Mammary epithelial cell (primary cell): ENCODE results near the gene NPAS3.

Source experiments
- EZH2 ChIP-seq: IDR thresholded peaks from 2 replicates; pipeline ENCODE4 v1.6.1; 2012; ENCODE audit warnings: low read length, inconsistent platforms, borderline replicate concordance
- TF ChIP-seq, protein P1 (sequence below), 2 donors: IDR thresholded peaks in 1 of 2; conservative IDR thresholded peaks in 1 of 2; 2 replicates each; pipeline ENCODE4 v1.5.1; 2011 to 2012; ENCODE audit warnings: inconsistent platforms in 2 of 2, low read length in 2 of 2, mild to moderate bottlenecking in 2 of 2, control low read depth in 1 of 2, low read depth in 1 of 2; ENCODE audit not compliant: insufficient read depth in 1 of 2; ENCODE audit errors: extremely low read depth in 1 of 2

DNA sequence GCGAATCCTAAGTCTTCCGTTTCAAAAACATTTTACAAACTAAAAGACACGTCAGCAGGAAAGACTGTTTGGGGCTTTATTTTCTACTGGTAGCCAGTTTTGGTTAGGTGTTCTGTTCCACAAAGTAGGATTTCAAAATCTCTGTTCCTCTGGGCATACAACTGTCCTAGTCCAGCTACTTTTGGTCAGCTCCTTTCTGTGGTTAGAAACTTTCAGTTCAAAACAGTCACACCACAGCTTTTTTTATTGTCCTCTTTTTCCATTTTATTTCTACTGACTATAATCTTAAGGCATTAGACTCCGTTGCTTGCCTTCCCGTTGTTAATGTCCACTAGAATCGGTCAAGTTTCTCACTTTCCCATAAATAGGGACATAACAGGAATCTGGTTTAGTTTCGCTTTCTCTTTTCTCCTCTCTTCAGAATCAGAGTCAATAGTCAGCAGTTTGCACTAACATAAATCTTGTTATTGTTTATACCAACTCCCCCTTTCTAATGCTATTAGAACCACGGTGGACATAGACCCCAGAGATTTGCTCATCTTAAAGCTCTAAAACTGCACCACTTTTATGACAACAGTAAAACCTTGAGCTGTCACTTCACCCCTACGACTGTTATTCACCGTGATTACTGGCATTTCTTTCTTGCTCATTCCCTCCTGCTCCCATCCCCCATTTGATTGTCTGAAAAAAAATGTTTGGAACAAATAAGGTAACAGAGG, 41.5 kb upstream of the NPAS3 start:
- TF ChIP-seq, protein P1, sequence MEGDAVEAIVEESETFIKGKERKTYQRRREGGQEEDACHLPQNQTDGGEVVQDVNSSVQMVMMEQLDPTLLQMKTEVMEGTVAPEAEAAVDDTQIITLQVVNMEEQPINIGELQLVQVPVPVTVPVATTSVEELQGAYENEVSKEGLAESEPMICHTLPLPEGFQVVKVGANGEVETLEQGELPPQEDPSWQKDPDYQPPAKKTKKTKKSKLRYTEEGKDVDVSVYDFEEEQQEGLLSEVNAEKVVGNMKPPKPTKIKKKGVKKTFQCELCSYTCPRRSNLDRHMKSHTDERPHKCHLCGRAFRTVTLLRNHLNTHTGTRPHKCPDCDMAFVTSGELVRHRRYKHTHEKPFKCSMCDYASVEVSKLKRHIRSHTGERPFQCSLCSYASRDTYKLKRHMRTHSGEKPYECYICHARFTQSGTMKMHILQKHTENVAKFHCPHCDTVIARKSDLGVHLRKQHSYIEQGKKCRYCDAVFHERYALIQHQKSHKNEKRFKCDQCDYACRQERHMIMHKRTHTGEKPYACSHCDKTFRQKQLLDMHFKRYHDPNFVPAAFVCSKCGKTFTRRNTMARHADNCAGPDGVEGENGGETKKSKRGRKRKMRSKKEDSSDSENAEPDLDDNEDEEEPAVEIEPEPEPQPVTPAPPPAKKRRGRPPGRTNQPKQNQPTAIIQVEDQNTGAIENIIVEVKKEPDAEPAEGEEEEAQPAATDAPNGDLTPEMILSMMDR (conservative IDR thresholded peaks at IDR 0.05 in 1 of 2, IDR thresholded peaks at IDR 0.05 in 1 of 2; ENCODE audit: extremely low read depth in 1 of 2, insufficient read depth in 1 of 2, low read depth in 1 of 2, low read length in 2 of 2), result no peak
- no peak for TF ChIP-seq EZH2
